Islet precursor cell (in vitro differentiated cells): ENCODE results near the gene GNAI1.
"Not testable (repeated sequence)": the region's sequence is repeated elsewhere in the genome, so short reads cannot be mapped to it uniquely, and the experiment has no call there.

Source experiments
- DNase-seq: peaks from one replicate; pipeline ENCODE4 v3.0.0-alpha.2; 2018

Gene GNAI1

GRCh38 chr7:80133361-80134114 lies 1.1 kb upstream of the GNAI1 start:
- DNase-seq: no peak

GRCh38 chr7:80134115-80134535 lies 506 bp upstream of the GNAI1 start:
- DNase-seq: no peak

- DNase-seq: peak; percentile 59
Observed at GRCh38 chr7:80135309-80136104, 876 bp downstream of the GNAI1 start.

GRCh38 chr7:80136261-80137055 lies 1.8 kb downstream of the GNAI1 start:
- no peak for DNase-seq

- no peak for DNase-seq
Observed at GRCh38 chr7:80137410-80137809, 2.8 kb downstream of the GNAI1 start.

GRCh38 chr7:80139236-80139635 lies 4.6 kb downstream of the GNAI1 start:
- no peak for DNase-seq

- no peak for DNase-seq
Observed at GRCh38 chr7:80140388-80140787, 5.8 kb downstream of the GNAI1 start.

GRCh38 chr7:80141376-80141775 lies 6.7 kb downstream of the GNAI1 start:
- DNase-seq: no peak

GRCh38 chr7:80142853-80143580 lies 8.4 kb downstream of the GNAI1 start:
- no peak for DNase-seq

- peak; percentile 90 for DNase-seq
Observed at GRCh38 chr7:80145780-80146422, 11.3 kb downstream of the GNAI1 start.

GRCh38 chr7:80146545-80147182 lies 12.0 kb downstream of the GNAI1 start:
- no peak for DNase-seq

GRCh38 chr7:80147543-80148391 lies 13.1 kb downstream of the GNAI1 start:
- no peak for DNase-seq

- DNase-seq: no peak
Observed at GRCh38 chr7:80150611-80151273, 16.1 kb downstream of the GNAI1 start.

- DNase-seq: no peak
Observed at GRCh38 chr7:80151274-80151665, 16.6 kb downstream of the GNAI1 start.

- DNase-seq: no peak
Observed at GRCh38 chr7:80153446-80153845, 18.8 kb downstream of the GNAI1 start.

GRCh38 chr7:80154656-80155333 lies 20.2 kb downstream of the GNAI1 start:
- DNase-seq: no peak

- DNase-seq: no peak
Observed at GRCh38 chr7:80155374-80155773, 20.7 kb downstream of the GNAI1 start.

- not testable (repeated sequence) for DNase-seq
Observed at GRCh38 chr7:80157770-80158169, 23.1 kb downstream of the GNAI1 start.

GRCh38 chr7:80159802-80160201 lies 25.2 kb downstream of the GNAI1 start:
- no peak for DNase-seq

- no peak for DNase-seq
Observed at GRCh38 chr7:80161466-80161865, 26.8 kb downstream of the GNAI1 start.
